Limb (tissue), 2 donors: Measurements from ENCODE around the gene CCDC187.

ENCODE experiments used
- DNase-seq, 2 donors: peaks; one replicate each; pipeline ENCODE4 v3.0.0-alpha.2; 2016; ENCODE audit errors: extremely low spot score in 2 of 2

CCDC187 gene

GRCh38 chr9:136297766-136298735 lies 5.8 kb downstream of the CCDC187 start:
- DNase-seq: no peak

DNA sequence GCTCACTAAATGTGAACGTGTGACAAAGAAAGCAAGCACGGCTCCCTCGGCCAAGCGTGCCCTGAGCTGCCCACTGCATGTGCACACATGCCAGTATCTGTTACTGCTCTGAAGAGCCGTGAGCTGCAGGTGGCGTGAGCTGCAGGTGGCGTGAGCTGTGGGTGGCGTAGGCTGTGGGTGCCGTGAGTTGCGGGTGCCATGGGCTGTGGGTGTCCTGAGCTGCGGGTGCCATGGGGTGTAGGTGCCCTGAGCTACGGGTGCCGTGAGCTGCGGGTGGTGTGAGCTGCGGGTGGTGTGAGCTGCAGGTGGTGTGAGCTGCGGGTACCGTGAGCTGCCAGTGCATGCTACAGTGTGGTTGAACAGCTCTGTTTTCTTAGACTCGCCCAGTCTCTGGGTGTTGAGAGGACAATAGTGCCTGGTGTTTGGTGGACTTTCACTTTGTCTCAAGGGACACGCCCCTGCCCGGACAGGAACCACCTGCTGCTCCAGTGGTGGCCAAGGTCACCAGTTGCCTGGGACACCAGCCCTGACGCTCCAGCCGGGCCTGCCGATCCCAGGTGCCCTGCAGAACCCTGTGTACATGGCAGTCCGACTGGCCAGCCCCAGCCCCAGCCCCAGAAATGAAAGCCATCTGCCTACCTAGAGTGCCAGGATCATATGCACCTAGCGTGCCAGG lies 6.7 kb downstream of the CCDC187 start:
- DNase-seq: no peak

GRCh38 chr9:136296434-136297015 lies 7.4 kb downstream of the CCDC187 start:
- no peak for DNase-seq

- DNase-seq: no peak
Observed at GRCh38 chr9:136295542-136296433, 8.1 kb downstream of the CCDC187 start.

- no peak for DNase-seq
Observed at GRCh38 chr9:136295055-136295454, 8.8 kb downstream of the CCDC187 start.

DNA sequence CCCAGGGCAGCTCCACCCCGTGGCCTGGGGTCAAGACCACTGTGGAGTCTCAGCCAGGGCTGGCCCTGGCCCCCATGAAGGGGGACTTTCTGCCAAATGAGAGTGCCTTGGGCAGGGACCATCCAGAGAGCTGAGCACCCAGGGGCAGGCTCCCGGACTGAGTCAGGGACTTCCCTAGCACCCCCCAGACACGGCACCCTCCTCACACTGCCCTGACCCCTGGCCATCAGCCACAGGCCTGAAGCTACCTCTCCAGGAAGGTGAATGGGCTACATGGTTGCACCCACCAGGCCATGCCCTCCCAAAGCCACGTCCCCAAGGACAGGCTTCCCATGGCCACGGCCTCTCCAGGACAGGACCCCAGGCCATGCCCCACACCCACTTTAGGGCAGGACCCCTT lies 9.5 kb downstream of the CCDC187 start:
- DNase-seq: no peak

- no peak for DNase-seq
Observed at GRCh38 chr9:136293476-136294077, 10.3 kb downstream of the CCDC187 start.

DNA sequence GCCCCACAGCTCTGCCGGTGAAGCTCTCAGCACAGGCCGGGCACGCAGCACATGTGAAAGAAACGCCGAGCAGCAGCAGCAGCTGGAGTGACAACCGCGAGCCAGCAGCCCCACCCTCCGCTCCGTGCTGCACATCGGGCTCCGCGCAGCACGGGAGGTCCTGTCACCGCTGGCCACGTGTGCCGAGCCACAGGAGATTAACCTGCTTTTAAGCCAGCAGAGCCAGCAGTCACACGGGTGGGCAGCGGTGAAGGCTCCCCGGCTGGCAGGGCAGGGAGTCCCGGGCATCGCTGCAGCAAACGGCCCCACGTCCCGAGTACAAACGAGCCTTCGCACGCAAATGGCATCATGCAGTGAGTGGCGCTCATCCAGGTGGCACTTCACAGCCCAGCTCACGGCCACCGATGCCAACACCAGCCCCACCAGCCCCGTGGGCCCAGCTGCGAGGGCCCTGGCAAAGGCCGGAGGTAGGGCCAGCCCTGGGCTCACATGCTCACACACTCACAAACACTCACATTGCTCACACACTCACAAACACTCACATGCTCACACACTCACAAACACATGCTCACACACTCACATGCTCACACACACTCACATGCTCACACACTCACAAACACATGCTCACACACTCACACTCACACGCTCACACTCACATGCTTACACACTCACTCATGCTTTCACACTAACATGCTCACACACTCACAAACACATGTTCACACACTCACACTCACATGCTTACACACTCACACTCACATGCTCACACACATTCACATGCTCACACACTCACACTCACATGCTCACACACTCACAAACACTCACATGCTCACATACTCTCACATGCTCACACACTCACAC lies 11.1 kb downstream of the CCDC187 start:
- no peak for DNase-seq

DNA sequence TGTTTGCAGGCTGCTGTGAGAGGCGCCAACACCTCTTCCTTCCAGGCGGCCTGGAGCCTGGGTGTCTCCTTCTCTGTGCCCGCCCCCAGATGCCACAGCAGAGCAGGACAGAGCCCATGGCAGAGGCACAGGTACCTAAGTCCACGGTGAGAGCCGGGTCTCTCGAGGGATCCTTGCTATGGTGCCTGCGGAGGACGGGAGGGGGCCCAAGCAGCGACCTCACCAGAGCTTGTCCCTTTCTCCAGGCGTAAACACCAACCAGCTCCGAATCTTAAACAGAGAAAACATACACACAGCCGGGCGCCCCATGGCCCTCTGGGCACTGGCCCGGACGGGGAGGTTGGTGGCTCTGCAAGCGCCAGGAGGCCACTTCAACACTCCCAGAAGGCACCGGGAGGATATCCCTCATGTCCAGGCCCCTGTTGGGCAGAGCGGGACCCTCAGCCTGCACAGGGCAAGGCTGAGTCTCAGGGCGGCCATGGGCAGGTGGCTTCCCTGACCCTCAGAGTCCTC lies 11.8 kb downstream of the CCDC187 start:
- DNase-seq: no peak

GRCh38 chr9:136291306-136292025 lies 12.4 kb downstream of the CCDC187 start:
- no peak for DNase-seq

- no peak for DNase-seq
Observed at GRCh38 chr9:136290508-136291000, 13.3 kb downstream of the CCDC187 start.

- DNase-seq: no peak
Observed at GRCh38 chr9:136289651-136290507, 14.0 kb downstream of the CCDC187 start.

GRCh38 chr9:136287960-136288753 lies 15.7 kb downstream of the CCDC187 start:
- no peak for DNase-seq

- no peak for DNase-seq
Observed at GRCh38 chr9:136286987-136287379, 16.9 kb downstream of the CCDC187 start.

GRCh38 chr9:136286359-136286986 lies 17.4 kb downstream of the CCDC187 start:
- DNase-seq: no peak

DNA sequence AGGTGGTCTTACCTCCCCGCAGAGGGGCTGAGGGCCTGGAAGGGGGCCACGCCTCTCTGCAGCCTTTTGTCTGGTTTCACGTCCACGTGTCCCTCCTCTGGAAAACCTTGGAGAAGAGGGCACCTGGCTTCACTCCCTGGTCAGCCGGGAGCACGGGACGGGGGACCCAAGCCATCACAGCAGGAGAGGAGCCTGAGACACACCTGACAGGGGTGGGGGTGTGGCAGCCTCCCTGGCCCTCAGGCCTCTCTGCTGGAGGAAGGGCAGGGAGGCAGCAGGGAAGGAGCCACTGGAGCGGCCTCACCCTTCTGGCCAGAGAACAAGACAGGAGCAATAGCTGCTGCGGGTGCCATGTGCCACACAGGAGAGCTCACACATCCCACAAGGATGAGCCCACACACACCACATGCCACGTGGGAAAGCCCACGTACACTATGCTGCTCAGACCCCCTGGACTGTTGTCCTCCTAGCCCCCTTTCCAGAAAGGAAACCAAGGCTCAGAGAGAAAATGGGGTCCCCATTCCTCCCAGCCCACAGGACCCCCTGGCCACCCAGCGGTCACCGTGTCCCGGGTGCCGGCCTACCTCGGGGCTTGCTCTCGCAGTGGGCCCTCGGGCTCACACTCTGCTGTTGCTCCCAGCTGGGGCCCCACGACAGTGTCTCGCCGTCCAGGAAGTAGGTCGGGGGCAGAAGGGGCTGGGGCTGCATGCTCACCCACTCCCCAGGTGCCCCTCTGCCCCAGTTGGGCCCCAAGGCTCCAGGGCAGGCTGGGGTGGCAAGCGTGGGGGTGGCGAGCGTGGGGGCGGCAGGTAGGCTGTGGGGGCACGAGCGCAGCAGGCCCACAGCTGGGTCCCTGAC lies 18.2 kb downstream of the CCDC187 start:
- DNase-seq: no peak
